HCT116 (cell line): ENCODE measurements around the gene MGRN1. TPM values are rescaled to one million over a fixed set of nuclear protein-coding genes. Genes with fewer than 3 reads are reported as not detected.

Source experiments
- ATAC-seq: fragments of 200-7000 bp; cut with Tn5 transposase; 2 replicates; pipeline ENCODE4 v1.9.1; 2020; ENCODE audit warnings: mild to moderate bottlenecking, moderate library complexity
- BruUV-seq: library from RNA; stranded (reverse); fragments of 400-500 nt; replicated peaks from 2 replicates; lab custom pipeline; 2021; lab: Mats Ljungman, UMichigan
- CTCF ChIA-PET: fragments of 300-600 bp; sonication (Branson Sonifier 250); formaldehyde crosslinking; loops from one replicate; lab custom pipeline; 2021; ENCODE audit warnings: antibody characterized with exemption; lab: Charles Lee
- POLR2A ChIA-PET: fragments of 300-600, 350-600 bp; sonication (Branson Sonifier 250); formaldehyde crosslinking; loops from one replicate; lab custom pipeline; 2021; ENCODE audit warnings: antibody characterized with exemption; lab: Charles Lee
- RAD21 ChIA-PET, 2 experiments: fragments of 300-600 bp; sonication (Branson Sonifier 250); formaldehyde crosslinking; loops; one replicate each; lab custom pipeline; 2023; ENCODE audit warnings: low total read pairs in 2 of 2; ENCODE audit not compliant: uncharacterized antibody in 2 of 2, unreplicated experiment in 2 of 2, low non-redundant PET in 1 of 2; lab: Charles Lee
- DNase-seq: peaks from one replicate; pipeline ENCODE4 v3.0.0-alpha.2; 2010; ENCODE audit warnings: low read depth, low spot score
- H2AFZ ChIP-seq: fragments of 200-600 bp; shearing (Covaris generic), sonication (generic); 2 replicates; pipeline ENCODE4 v1.6.1; 2017; ENCODE audit warnings: low read depth, mixed run types, mixed read lengths, antibody characterized with exemption, low read length; ENCODE audit not compliant: poor library complexity, severe bottlenecking
- H3K27ac ChIP-seq: 2 replicates; pipeline ENCODE4 v1.5.1; 2012; ENCODE audit warnings: low read depth, low read length
- H3K27me3 ChIP-seq: fragments of 200-600 bp; sonication (generic); 2 replicates; pipeline ENCODE4 v1.6.1; 2016; ENCODE audit warnings: mixed run types, low read length, mixed read lengths; ENCODE audit not compliant: insufficient read depth
- H3K36me3 ChIP-seq, 2 experiments: fragments of 200-500 bp in 1 of 2; fragments of 200-600 bp in 1 of 2; sonication (Bioruptor generic) in 1 of 2; sonication (generic) in 1 of 2; 2 replicates each; pipeline versions ENCODE4 v1.5.1 to v1.6.1; 2014 to 2016; ENCODE audit warnings: low read length in 2 of 2, inconsistent platforms in 1 of 2, mixed read lengths in 1 of 2, mixed run types in 1 of 2; ENCODE audit not compliant: insufficient read depth in 2 of 2, control insufficient read depth in 1 of 2
- H3K4me1 ChIP-seq, 2 experiments: fragments of 200-600 bp in 1 of 2; sonication (generic) in 1 of 2; 2 replicates each; pipeline versions ENCODE4 v1.5.1 to v1.6.1; 2012 to 2017; ENCODE audit warnings: low read length in 2 of 2, inconsistent platforms in 1 of 2, mild to moderate bottlenecking in 1 of 2, mixed read lengths in 1 of 2, mixed run types in 1 of 2, moderate library complexity in 1 of 2; ENCODE audit not compliant: insufficient read depth in 2 of 2, control insufficient read depth in 1 of 2
- H3K4me2 ChIP-seq: fragments of 200-600 bp; sonication (generic); 2 replicates; pipeline ENCODE4 v1.6.1; 2017; ENCODE audit warnings: mixed run types, low read length, mixed read lengths
- H3K4me3 ChIP-seq, 2 experiments: fragments of 200-600 bp in 1 of 2; sonication (generic) in 1 of 2; replicated peaks in 1 of 2; 2 replicates each; pipeline ENCODE4 v1.5.1; 2011 to 2016; ENCODE audit warnings: low read length in 2 of 2, control low read depth in 1 of 2, low read depth in 1 of 2, mild to moderate bottlenecking in 1 of 2, mixed read lengths in 1 of 2, mixed run types in 1 of 2
- H3K79me2 ChIP-seq: fragments of 200-600 bp; sonication (generic); 2 replicates; pipeline ENCODE4 v1.6.1; 2017; ENCODE audit warnings: mild to moderate bottlenecking, mixed run types, low read length, moderate library complexity, mixed read lengths; ENCODE audit not compliant: insufficient read depth
- H3K9ac ChIP-seq: fragments of 200-600 bp; sonication (generic); 2 replicates; pipeline ENCODE4 v1.6.1; 2016; ENCODE audit warnings: low read length, mixed read lengths
- H3K9me2 ChIP-seq: fragments of 200-600 bp; sonication (generic), shearing (Covaris generic); 2 replicates; pipeline ENCODE4 v1.6.1; 2017; ENCODE audit warnings: mixed run types, mild to moderate bottlenecking, moderate library complexity; ENCODE audit not compliant: insufficient read depth
- H3K9me3 ChIP-seq, 2 experiments: fragments of 200-500 bp in 1 of 2; fragments of 200-600 bp in 1 of 2; sonication (Bioruptor generic) in 1 of 2; sonication (generic) in 1 of 2; 2 replicates each; pipeline ENCODE4 v1.6.1; 2014 to 2017; ENCODE audit warnings: low read length in 2 of 2, mixed read lengths in 2 of 2, inconsistent platforms in 1 of 2, low read depth in 1 of 2, mild to moderate bottlenecking in 1 of 2, mixed run types in 1 of 2, moderate library complexity in 1 of 2; ENCODE audit not compliant: control insufficient read depth in 1 of 2, insufficient read depth in 1 of 2
- H4K20me1 ChIP-seq: fragments of 200-600 bp; sonication (generic), shearing (Covaris generic); 2 replicates; pipeline ENCODE4 v1.6.1; 2017; ENCODE audit warnings: mixed run types, mild to moderate bottlenecking, moderate library complexity; ENCODE audit not compliant: insufficient read depth
- CTCF ChIP-seq, 3 experiments: fragments of 200-600 bp in 1 of 3; sonication (generic) in 1 of 3; IDR thresholded peaks in 2 of 3; conservative IDR thresholded peaks in 1 of 3; 2 replicates each; pipeline ENCODE4 v1.5.1; 2012 to 2017; ENCODE audit warnings: low read depth in 2 of 3, low read length in 2 of 3, antibody characterized with exemption in 1 of 3, borderline replicate concordance in 1 of 3, control low read depth in 1 of 3, mild to moderate bottlenecking in 1 of 3, mixed read lengths in 1 of 3, mixed run types in 1 of 3, moderate library complexity in 1 of 3; ENCODE audit not compliant: insufficient read depth in 1 of 3
- MAX ChIP-seq: IDR thresholded peaks from 2 replicates; pipeline ENCODE4 v1.6.1; 2012
- SRF ChIP-seq: IDR thresholded peaks from 2 replicates; pipeline ENCODE4 v1.6.1; 2012; ENCODE audit warnings: low read depth
- ZBTB33 ChIP-seq: IDR thresholded peaks from 2 replicates; pipeline ENCODE4 v1.6.1; 2011; ENCODE audit warnings: mild to moderate bottlenecking, low read length, moderate library complexity; ENCODE audit not compliant: insufficient replicate concordance; ENCODE audit errors: extremely low read depth
- intact Hi-C: fragments of 100-400 bp; cut with micrococcal nuclease; formaldehyde crosslinking; loops from 2 replicates; pipeline ENCODE4 v1.10.0; 2022
- total RNA-seq: library from RNA; stranded (reverse); gene quantifications from one replicate; pipeline ENCODE4 v1.2.1, GENCODE V29; 2021; ENCODE audit not compliant: unreplicated experiment

MGRN1 gene
- total RNA-seq, 1 experiment from 2014 or later: 50.6 TPM

- TF ChIP-seq MAX (no peak), SRF (no peak)
These were observed 13.1 kb upstream of the MGRN1 start (continued) for GRCh38 chr16:4611337-4612021.

- intact Hi-C loops: loop anchor here (10.0 kb wide), 1 partner anchor 188 kb away; the partner anchor contains the start of gene DNAJA3
- H3K9me2 ChIP-seq: no peaks in the 10 kb centered on the region
- H3K4me1 ChIP-seq: peaks cover 24 to 36% of the 10 kb centered on the region in 2 experiments
- ATAC-seq: no peak
- no TSS peak for BruUV-seq
- peaks cover 0 to 12% of the 10 kb centered on the region in 2 experiments; a peak in 3 of 4 replicates for H3K36me3 ChIP-seq
- no peaks in the 10 kb centered on the region for H3K27me3 ChIP-seq
- peak overlapping the region; percentile 96 for H3K4me2 ChIP-seq
- peak overlapping the region; percentile 83 for H3K27ac ChIP-seq
- no peak overlapping the region for H2AFZ ChIP-seq
- H4K20me1 ChIP-seq: no peaks in the 10 kb centered on the region
- H3K79me2 ChIP-seq: peaks cover 39% of the 10 kb centered on the region
- H3K9me3 ChIP-seq: no peaks in the 10 kb centered on the region
- POLR2A ChIA-PET: no interaction called here
- 0 out of 6 replicates have a peak, but pooled peaks of 1 of the 3 experiments have one; percentile 20 for TF ChIP-seq CTCF (IDR thresholded peaks at IDR 0.05 in 2 of 3, conservative IDR thresholded peaks at IDR 0.05 in 1 of 3; ENCODE audit: borderline replicate concordance in 1 of 3, insufficient read depth in 1 of 3, low read depth in 2 of 3, low read length in 2 of 3)
- no peak for TF ChIP-seq ZBTB33
- TF ChIP-seq, all 23 proteins: peak for 1
- DNase-seq: no peak
- ChIA-PET CTCF (no interaction called here), RAD21 (no interaction called here)
- peak overlapping the region in 1 of 2 experiments; percentile 80; a peak in 1 of 4 replicates for H3K4me3 ChIP-seq
- peak overlapping the region; percentile 89; the same call in 1 of the 2 replicates for H3K9ac ChIP-seq
These were observed 12.1 kb upstream of the MGRN1 start for GRCh38 chr16:4612474-4612931.
